Measurements from ENCODE around the gene CFAP161. TPM values are rescaled to one million over a fixed set of nuclear protein-coding genes. Genes with fewer than 3 reads are reported as not detected.

CFAP161 gene
- total and polyA plus RNA-seq, 2 experiments from 2014 or later = 0.13 TPM; not detected in 1

DNA sequence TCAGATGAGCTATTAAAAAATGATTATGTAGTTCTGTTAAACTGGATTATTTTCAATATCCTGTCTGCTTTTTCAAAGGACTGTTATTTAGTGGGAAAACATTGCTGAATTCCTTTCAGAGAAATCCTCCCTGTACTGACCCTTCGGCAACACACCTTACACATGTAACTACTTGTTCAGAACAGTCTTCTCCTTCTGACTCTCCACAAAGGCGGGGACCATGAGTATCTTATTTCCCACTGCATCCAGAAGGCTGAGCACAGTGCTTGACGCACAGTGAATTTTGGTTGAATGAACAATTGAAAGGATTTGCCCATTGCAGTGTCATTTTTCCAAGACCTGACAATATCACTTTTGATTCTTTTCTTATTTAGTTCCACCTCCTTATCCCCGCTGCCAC lies 23.1 kb upstream of the CFAP161 start (continued):
- no peak for TF ChIP-seq ZNF462 (CRISPR knock-in tag; IDR thresholded peaks at IDR 0.05)

GRCh38 chr15:81111510-81112470 lies 22.3 kb upstream of the CFAP161 start:
- no peak for DNase-seq (ENCODE audit: low spot score)
- Mint-ChIP-seq H3K27me3 (ENCODE audit: insufficient read depth, low read depth, poor library complexity) (peaks cover 1% of the 10 kb centered on the region), H3K36me3 (ENCODE audit: low read depth) (no peaks in the 10 kb centered on the region), H3K27ac (no peak overlapping the region), H3K9me3 (no peaks in the 10 kb centered on the region), H3K4me1 (peaks cover 17% of the 10 kb centered on the region), H3K4me3 (no peak overlapping the region)
- no peaks in the 10 kb centered on the region for H3F3A ChIP-seq (replicated peaks; ENCODE audit: low read depth)
- H3K4me1 ChIP-seq (ENCODE audit: insufficient read depth) = peaks cover 13% of the 10 kb centered on the region
- H3K27ac ChIP-seq (ENCODE audit: low read depth) = no peak overlapping the region
- no peaks in the 10 kb centered on the region for H4K20me1 ChIP-seq (replicated peaks; ENCODE audit: insufficient read depth)
- H2AFZ ChIP-seq = peak overlapping the region; percentile 53; the same call in 1 of the 2 replicates
- no peaks in the 10 kb centered on the region for H3K27me3 ChIP-seq (ENCODE audit: insufficient read depth)
- H3K4me3 ChIP-seq = no peak overlapping the region
- H3K36me3 ChIP-seq (ENCODE audit: insufficient read depth) = no peaks in the 10 kb centered on the region
- no peaks in the 10 kb centered on the region for H3K79me2 ChIP-seq (replicated peaks; ENCODE audit: insufficient read depth)
- TF ChIP-seq CREB1 (CRISPR knock-in tag; IDR thresholded peaks at IDR 0.05; ENCODE audit: low read depth) (no peak), REST (IDR thresholded peaks at IDR 0.05; ENCODE audit: unreplicated experiment) (no peak), STAT1 (IDR thresholded peaks at IDR 0.05; ENCODE audit: unreplicated experiment) (no peak), JUNB (IDR thresholded peaks at IDR 0.05; ENCODE audit: unreplicated experiment) (no peak)
- no peak for ATAC-seq
- H3K9me2 ChIP-seq (ENCODE audit: insufficient read depth) = no peaks in the 10 kb centered on the region
- H3K4me2 ChIP-seq = no peak overlapping the region

Measured in GM23338 (cell line).